HAP-1 (cell line): ENCODE measurements around the gene ABI2.
"Not testable (repeated sequence)": the region's sequence is repeated elsewhere in the genome, so short reads cannot be mapped to it uniquely, and the experiment has no call there.

ENCODE experiments used
- DNase-seq, 2 experiments: peaks; one replicate each; pipeline ENCODE4 v3.0.0-alpha.2; 2016 to 2020; ENCODE audit warnings: low spot score in 2 of 2
- H3K27me3 ChIP-seq: fragments of 250-450 bp; sonication (Bioruptor Pico); 2 replicates; pipeline ENCODE4 v1.5.1; 2020; ENCODE audit warnings: low read depth, mild to moderate bottlenecking, moderate library complexity
- H3K36me3 ChIP-seq: fragments of 250-450 bp; sonication (Bioruptor Pico); replicated peaks from 2 replicates; pipeline ENCODE4 v1.5.1; 2020; ENCODE audit warnings: mild to moderate bottlenecking
- H3K4me1 ChIP-seq: fragments of 250-450 bp; sonication (Bioruptor Pico); 2 replicates; pipeline ENCODE4 v1.5.1; 2020; ENCODE audit warnings: mild to moderate bottlenecking
- H3K4me3 ChIP-seq: fragments of 250-450 bp; sonication (Bioruptor Pico); 2 replicates; pipeline ENCODE4 v1.5.1; 2020; ENCODE audit warnings: mild to moderate bottlenecking, moderate library complexity
- H3K9me3 ChIP-seq: fragments of 250-450 bp; sonication (Bioruptor Pico); 2 replicates; pipeline ENCODE4 v1.5.1; 2020; ENCODE audit warnings: mild to moderate bottlenecking, moderate library complexity
- in situ Hi-C: fragments of 300-500 bp; cut with MboI; formaldehyde crosslinking; loops from 3 replicates; pipeline ENCODE4 v1.14.3; 2020; ENCODE audit warnings: low sequenced_read_pairs, inconsistent platforms, mixed read lengths

ABI2 gene

GRCh38 chr2:203372706-203373105 lies 44.5 kb downstream of the ABI2 start:
- H3K9me3 ChIP-seq, H3K27me3 ChIP-seq, H3K36me3 ChIP-seq, H3K4me1 ChIP-seq, DNase-seq, H3K4me3 ChIP-seq, in situ Hi-C loops: not testable (repeated sequence)

DNA sequence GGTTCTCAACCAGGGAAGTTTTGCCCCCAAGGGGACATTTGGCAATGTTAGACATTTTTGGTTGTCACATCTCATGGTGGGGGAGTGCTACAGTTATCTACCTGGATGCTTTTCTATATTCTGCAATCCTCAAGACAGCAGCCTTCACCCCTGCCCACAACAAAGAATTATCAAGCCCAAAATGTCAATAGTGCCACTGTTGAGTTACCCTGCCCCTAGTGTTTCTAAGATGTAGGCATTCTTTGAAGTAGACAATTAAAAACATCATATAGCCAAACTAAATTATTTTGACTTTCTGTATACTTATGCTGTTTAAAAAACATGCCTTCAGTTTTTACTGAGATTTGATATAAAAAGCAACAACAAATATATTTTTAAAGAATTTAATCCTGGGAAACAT lies 48.0 kb downstream of the ABI2 start:
- in situ Hi-C loops: no loop called here
- Histone ChIP-seq H3K4me3 (no peak overlapping the region), H3K9me3 (no peaks in the 10 kb centered on the region), H3K4me1 (no peaks in the 10 kb centered on the region), H3K36me3 (no peaks in the 10 kb centered on the region; the same call in 1 of the 2 replicates), H3K27me3 (no peaks in the 10 kb centered on the region)
- no peak for DNase-seq

DNA sequence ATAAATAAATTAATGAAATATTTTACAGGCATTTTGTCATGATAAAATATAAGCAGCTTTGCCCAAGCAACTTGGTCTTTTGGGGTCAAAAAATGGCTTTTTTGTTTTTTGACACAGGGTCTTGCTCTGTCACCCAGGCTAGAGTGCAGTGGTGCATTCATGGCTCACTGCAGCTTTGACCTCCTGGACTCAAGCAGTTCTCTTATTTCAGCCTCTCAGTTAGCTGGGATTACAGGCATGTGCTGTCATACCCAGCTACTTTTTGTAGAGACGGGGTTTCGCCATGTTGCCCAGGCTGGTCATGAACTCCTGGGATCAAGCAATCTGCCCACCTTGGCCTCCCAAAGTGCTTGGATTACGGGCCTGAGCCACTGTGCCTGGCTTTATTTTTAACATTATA lies 51.0 kb downstream of the ABI2 start:
- H3K9me3 ChIP-seq: no peaks in the 10 kb centered on the region
- in situ Hi-C loops: no loop called here
- no peaks in the 10 kb centered on the region for H3K36me3 ChIP-seq
- DNase-seq: no peak
- no peaks in the 10 kb centered on the region for H3K27me3 ChIP-seq
- H3K4me3 ChIP-seq: no peak overlapping the region
- no peaks in the 10 kb centered on the region for H3K4me1 ChIP-seq

DNA sequence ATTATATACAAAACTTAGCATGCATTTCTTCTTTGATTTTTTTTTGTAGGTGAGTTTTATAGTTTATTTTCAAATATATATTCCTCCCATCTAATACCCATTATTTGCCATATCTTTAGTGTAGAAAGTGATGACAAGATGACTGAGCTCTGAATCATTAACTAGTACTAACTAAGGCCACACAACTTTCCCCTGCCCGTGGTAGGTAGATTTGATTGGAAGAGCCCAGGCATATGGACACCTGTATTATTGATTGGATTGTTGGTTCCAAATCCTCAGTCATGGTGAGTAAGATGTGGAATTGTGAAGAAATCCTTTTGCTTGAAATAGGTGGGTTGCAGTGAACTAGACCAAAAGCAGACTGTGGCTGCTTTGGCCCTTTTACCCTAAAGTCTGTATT lies 54.8 kb downstream of the ABI2 start:
- Histone ChIP-seq H3K36me3 (no peaks in the 10 kb centered on the region), H3K9me3 (no peaks in the 10 kb centered on the region), H3K27me3 (no peaks in the 10 kb centered on the region), H3K4me3 (no peak overlapping the region), H3K4me1 (no peaks in the 10 kb centered on the region)
- in situ Hi-C loops: no loop called here
- no peak for DNase-seq

GRCh38 chr2:203388153-203388552 lies 60.0 kb downstream of the ABI2 start:
- H3K27me3 ChIP-seq, H3K4me3 ChIP-seq, H3K36me3 ChIP-seq, in situ Hi-C loops, DNase-seq, H3K9me3 ChIP-seq, H3K4me1 ChIP-seq: not testable (repeated sequence)

- no peaks in the 10 kb centered on the region for H3K9me3 ChIP-seq
- no peak overlapping the region for H3K4me3 ChIP-seq
- no peak for DNase-seq
- no peaks in the 10 kb centered on the region for H3K27me3 ChIP-seq
- peaks cover 12% of the 10 kb centered on the region; the same call in 1 of the 2 replicates for H3K36me3 ChIP-seq
- in situ Hi-C loops: no loop called here
- no peaks in the 10 kb centered on the region for H3K4me1 ChIP-seq
These were observed 66.5 kb downstream of the ABI2 start for GRCh38 chr2:203394519-203395227.

GRCh38 chr2:203395858-203396257 lies 67.7 kb downstream of the ABI2 start:
- no peak for DNase-seq
- Histone ChIP-seq H3K9me3 (no peaks in the 10 kb centered on the region), H3K36me3 (peaks cover 10% of the 10 kb centered on the region; the same call in 1 of the 2 replicates), H3K4me3 (no peak overlapping the region), H3K4me1 (no peaks in the 10 kb centered on the region), H3K27me3 (no peaks in the 10 kb centered on the region)
- in situ Hi-C loops: no loop called here

- in situ Hi-C loops: no loop called here
- Histone ChIP-seq H3K4me3 (no peak overlapping the region), H3K9me3 (no peaks in the 10 kb centered on the region), H3K36me3 (peaks cover 10% of the 10 kb centered on the region; the same call in 1 of the 2 replicates), H3K27me3 (no peaks in the 10 kb centered on the region), H3K4me1 (no peaks in the 10 kb centered on the region)
- DNase-seq: no peak
These were observed 68.5 kb downstream of the ABI2 start for GRCh38 chr2:203396667-203397066.

DNA sequence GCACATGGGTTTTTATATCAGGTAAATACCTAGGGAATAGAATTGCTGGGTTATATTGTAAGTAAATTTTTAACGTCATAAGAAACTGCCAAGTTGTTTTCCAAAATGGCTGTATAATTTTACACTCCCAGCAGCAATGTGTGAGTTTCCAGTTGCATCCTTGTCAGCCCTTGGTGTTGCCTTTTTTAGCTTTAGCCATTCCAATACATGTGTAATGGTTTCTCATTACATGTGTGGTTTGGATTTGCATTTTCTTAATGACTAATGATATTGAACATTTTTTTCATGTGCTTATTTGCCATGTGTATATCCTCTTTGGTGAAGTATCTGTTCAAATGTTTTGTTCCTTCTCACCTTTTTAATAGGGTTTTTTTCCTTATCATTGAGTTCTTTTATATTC lies 70.8 kb downstream of the ABI2 start:
- DNase-seq: no peak
- H3K4me1 ChIP-seq: no peaks in the 10 kb centered on the region
- H3K27me3 ChIP-seq: no peaks in the 10 kb centered on the region
- H3K4me3 ChIP-seq: no peak overlapping the region
- in situ Hi-C loops: no loop called here
- H3K36me3 ChIP-seq: peaks cover 23% of the 10 kb centered on the region
- H3K9me3 ChIP-seq: no peaks in the 10 kb centered on the region

GRCh38 chr2:203400805-203401585 lies 72.8 kb downstream of the ABI2 start:
- Histone ChIP-seq H3K4me3 (no peak overlapping the region), H3K36me3 (peaks cover 25% of the 10 kb centered on the region), H3K9me3 (no peaks in the 10 kb centered on the region), H3K4me1 (no peaks in the 10 kb centered on the region), H3K27me3 (no peaks in the 10 kb centered on the region)
- in situ Hi-C loops: no loop called here
- DNase-seq: no peak

GRCh38 chr2:203404996-203405395 lies 76.8 kb downstream of the ABI2 start:
- no peak overlapping the region for H3K4me3 ChIP-seq
- DNase-seq: no peak
- peaks cover 36% of the 10 kb centered on the region for H3K36me3 ChIP-seq
- H3K9me3 ChIP-seq: no peaks in the 10 kb centered on the region
- no peaks in the 10 kb centered on the region for H3K27me3 ChIP-seq
- in situ Hi-C loops: no loop called here
- H3K4me1 ChIP-seq: no peaks in the 10 kb centered on the region

DNA sequence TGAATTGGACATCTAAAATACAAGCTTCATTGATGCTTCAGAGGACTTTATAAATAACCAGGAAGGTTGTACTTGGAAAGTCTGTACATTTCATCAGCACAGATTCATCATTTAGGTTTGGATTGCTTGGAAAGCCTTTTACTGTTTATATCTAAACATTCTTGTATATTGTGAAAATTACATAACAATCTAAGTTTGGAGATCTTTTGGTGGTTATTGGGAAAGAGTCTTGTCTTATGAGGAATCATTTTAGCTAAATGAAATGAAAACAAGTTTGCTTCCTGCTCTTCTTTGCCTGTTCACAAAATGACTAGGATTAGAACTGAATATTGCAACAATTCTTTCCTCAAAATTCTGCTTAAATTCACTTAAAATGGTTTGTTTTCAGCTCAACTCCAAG lies 79.3 kb downstream of the ABI2 start:
- Histone ChIP-seq H3K36me3 (peaks cover 33% of the 10 kb centered on the region), H3K4me3 (no peak overlapping the region)
- in situ Hi-C loops: no loop called here

DNA sequence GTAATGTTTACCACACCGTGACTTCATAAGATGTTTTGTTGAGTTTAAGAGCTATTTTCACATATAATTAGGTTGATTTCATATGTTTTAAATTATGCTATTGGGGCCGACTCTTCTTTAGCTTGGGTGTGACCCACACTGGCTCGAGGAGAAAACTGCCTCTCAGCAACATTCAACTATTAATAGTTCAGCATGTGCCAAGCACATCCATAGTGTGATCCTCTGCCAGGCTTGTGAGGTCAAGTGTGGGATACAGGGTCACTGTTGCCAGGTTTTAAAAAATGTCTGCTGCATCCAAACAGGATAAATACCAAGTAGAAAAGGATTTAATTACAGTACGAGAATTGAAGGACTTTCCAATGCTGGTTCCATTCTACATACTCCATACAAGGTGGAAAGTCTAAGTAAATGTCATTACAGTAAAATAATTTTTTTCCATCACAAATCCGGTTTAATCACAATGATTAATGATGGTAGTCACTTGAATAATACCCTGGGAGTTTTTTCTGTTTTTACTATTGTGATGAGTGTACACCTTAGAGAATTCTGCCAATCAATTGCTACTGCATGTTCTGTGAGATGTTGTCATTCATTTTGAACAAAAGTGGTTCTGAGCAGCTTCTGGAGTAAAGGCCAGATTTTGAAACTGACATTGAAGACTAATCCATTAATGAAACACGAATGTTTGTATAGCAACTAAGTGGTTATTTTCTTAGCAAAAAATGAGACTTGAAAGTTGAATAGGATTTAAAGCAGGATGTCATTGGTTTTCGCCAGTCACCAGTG lies 84.5 kb downstream of the ABI2 start:
- H3K36me3 ChIP-seq: peaks cover 9% of the 10 kb centered on the region
- in situ Hi-C loops: no loop called here
- no peak overlapping the region for H3K4me3 ChIP-seq
- H3K4me1 ChIP-seq: no peaks in the 10 kb centered on the region
- no peaks in the 10 kb centered on the region for H3K27me3 ChIP-seq
- H3K9me3 ChIP-seq: no peaks in the 10 kb centered on the region
- DNase-seq: no peak

More for the DNA sequence above, 79.3 kb downstream of the ABI2 start:
- Histone ChIP-seq H3K9me3 (no peaks in the 10 kb centered on the region), H3K4me1 (no peaks in the 10 kb centered on the region), H3K27me3 (no peaks in the 10 kb centered on the region)
- DNase-seq: no peak

GRCh38 chr2:203413796-203414195 lies 85.6 kb downstream of the ABI2 start:
- H3K9me3 ChIP-seq: no peaks in the 10 kb centered on the region
- H3K4me3 ChIP-seq: no peak overlapping the region
- in situ Hi-C loops: no loop called here
- H3K27me3 ChIP-seq: no peaks in the 10 kb centered on the region
- DNase-seq: no peak
- H3K4me1 ChIP-seq: no peaks in the 10 kb centered on the region
- H3K36me3 ChIP-seq: peaks cover 17% of the 10 kb centered on the region
